HG02588 (cell line): ENCODE results near the gene ALB.

Source experiments
- ATAC-seq: cut with Tn5 transposase; IDR thresholded peaks from one replicate; pipeline ENCODE4 v1.9.1; 2021; ENCODE audit warnings: mild to moderate bottlenecking, moderate library complexity; ENCODE audit not compliant: unreplicated experiment

The ALB gene

GRCh38 chr4:73448448-73449203, 44.5 kb downstream of the ALB start:
- no peak for ATAC-seq

GRCh38 chr4:73450398-73451004, 46.4 kb downstream of the ALB start:
- ATAC-seq, result no peak

- no peak for ATAC-seq
These were observed 47.3 kb downstream of the ALB start for GRCh38 chr4:73451404-73451803.

- no peak for ATAC-seq
These were observed 48.1 kb downstream of the ALB start for GRCh38 chr4:73451981-73452747.

- no peak for ATAC-seq
These were observed 49.0 kb downstream of the ALB start for GRCh38 chr4:73452953-73453700.

- no peak for ATAC-seq
These were observed 49.6 kb downstream of the ALB start for GRCh38 chr4:73453701-73454005.

- ATAC-seq, result no peak
These were observed 50.8 kb downstream of the ALB start for GRCh38 chr4:73454920-73455319.

- ATAC-seq, result no peak
These were observed 52.3 kb downstream of the ALB start for GRCh38 chr4:73456177-73457022.

- ATAC-seq, result no peak
These were observed 54.3 kb downstream of the ALB start for GRCh38 chr4:73458184-73459047.

- ATAC-seq, result no peak
These were observed 54.9 kb downstream of the ALB start for GRCh38 chr4:73459048-73459421.

GRCh38 chr4:73460913-73461522, 56.9 kb downstream of the ALB start:
- ATAC-seq, result no peak

GRCh38 chr4:73468170-73468569, 64.1 kb downstream of the ALB start:
- ATAC-seq, result no peak

- ATAC-seq, result no peak
These were observed 66.6 kb downstream of the ALB start for GRCh38 chr4:73470728-73471127.
